SK-N-SH (cell line): ENCODE measurements around the gene NCOR2.

Experiments used
- CHD2 ChIP-seq: fragments of 150-350 bp; IDR thresholded peaks from 2 replicates; pipeline ENCODE4 v1.6.1; 2018; ENCODE audit warnings: low read length; ENCODE audit not compliant: partially characterized antibody
- CTCF ChIP-seq: fragments of 200-600 bp; sonication (generic); IDR thresholded peaks from 2 replicates; pipeline ENCODE4 v1.6.1; 2017; ENCODE audit warnings: antibody characterized with exemption, mild to moderate bottlenecking, moderate library complexity
- EP300 ChIP-seq, 2 experiments: IDR thresholded peaks; 2 replicates each; pipeline versions ENCODE4 v1.4.0 to v1.6.1; 2012; ENCODE audit warnings: borderline replicate concordance in 1 of 2, low read depth in 1 of 2, low read length in 1 of 2
- EZH2phosphoT487 ChIP-seq: fragments of 200-600 bp; sonication (generic); IDR thresholded peaks from 2 replicates; pipeline ENCODE4 v1.6.1; 2017; ENCODE audit warnings: low read depth, mixed run types, mild to moderate bottlenecking, antibody characterized with exemption, moderate library complexity, borderline replicate concordance
- FOXM1 ChIP-seq: IDR thresholded peaks from 2 replicates; pipeline ENCODE4 v1.4.0; 2012; ENCODE audit warnings: low read depth, mild to moderate bottlenecking
- GATA2 ChIP-seq: sonication (generic); formaldehyde crosslinking; IDR thresholded peaks from 2 replicates; pipeline ENCODE4 v1.5.0; 2020; ENCODE audit warnings: mild to moderate bottlenecking, missing genetic modification reagents
- JUND ChIP-seq: IDR thresholded peaks from 2 replicates; pipeline ENCODE4 v1.4.0; 2012
- MAX ChIP-seq: IDR thresholded peaks from 2 replicates; pipeline ENCODE4 v1.4.0; 2012; ENCODE audit warnings: low read depth
- POLR2AphosphoS5 ChIP-seq: IDR thresholded peaks from 2 replicates; pipeline ENCODE4 v1.6.1; 2012; ENCODE audit warnings: low read depth, low read length
- RAD21 ChIP-seq: IDR thresholded peaks from 2 replicates; pipeline ENCODE4 v1.6.1; 2012; ENCODE audit warnings: mild to moderate bottlenecking, low read length
- RCOR1 ChIP-seq: fragments of 150-350 bp; IDR thresholded peaks from 2 replicates; pipeline ENCODE4 v1.6.1; 2017; ENCODE audit warnings: antibody characterized with exemption, low read length
- SIN3A ChIP-seq: IDR thresholded peaks from 2 replicates; pipeline ENCODE4 v1.6.1; 2012; ENCODE audit warnings: low read depth, mild to moderate bottlenecking, low read length, moderate library complexity, borderline replicate concordance

- TF ChIP-seq CHD2 (no peak), MAX (no peak), CTCF (no peak), GATA2 (CRISPR knock-in tag) (no peak), JUND (no peak), EZH2phosphoT487 (no peak), EP300 (IDR thresholded peaks at IDR 0.05; ENCODE audit: borderline replicate concordance in 1 of 2, low read depth in 1 of 2, low read length in 1 of 2) (no peak; a peak in 1 of 4 replicates), RAD21 (no peak), POLR2AphosphoS5 (no peak), SIN3A (no peak), RCOR1 (no peak), FOXM1 (no peak)
Observed at GRCh38 chr12:124603100-124603541, 35.7 kb upstream of the NCOR2 start.
